Right lobe of liver (tissue), 4 donors: ENCODE results near the gene ACTR5.

ENCODE experiments used
- CTCF ChIP-seq, 4 donors: fragments of 200-600 bp in 3 of 4; fragments of 450-650 bp in 1 of 4; IDR thresholded peaks; one replicate each; pipeline versions ENCODE4 v1.5.1 to v1.8.0; 2016 to 2022; ENCODE audit warnings: antibody characterized with exemption in 4 of 4, mild to moderate bottlenecking in 2 of 4
- POLR2A ChIP-seq: fragments of 450-650 bp; IDR thresholded peaks from one replicate; pipeline ENCODE4 v1.6.1; 2017; ENCODE audit warnings: antibody characterized with exemption, mild to moderate bottlenecking
- donor health status: DM: no; HTN: no; CAD: no.
- donor health status: DM: no; HTN: no; CAD: no.
- donor health status: DM: no; HTN: yes; CAD: no.

DNA sequence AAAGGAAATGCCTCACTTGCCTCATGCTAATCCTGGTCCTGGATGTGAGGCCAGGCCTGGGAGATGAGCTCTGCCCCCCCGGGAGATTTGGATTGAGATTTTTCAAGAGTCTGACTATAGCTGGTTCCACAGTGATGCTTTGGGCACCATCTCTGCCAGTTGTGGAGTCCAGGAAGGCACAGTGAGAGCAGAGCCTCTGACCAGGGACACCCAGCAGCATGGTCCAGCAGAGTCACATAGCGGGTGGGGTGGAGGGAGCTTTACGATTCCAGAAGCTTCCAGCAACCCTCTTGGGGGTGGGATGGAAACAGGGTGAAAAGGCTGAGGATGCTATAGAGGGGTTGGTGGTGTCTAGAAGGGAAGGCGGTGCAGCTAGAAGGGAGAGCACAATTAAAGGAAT is 15.3 kb upstream of the ACTR5 start:
- no peak for TF ChIP-seq CTCF (IDR thresholded peaks at IDR 0.05)
- no peak for TF ChIP-seq POLR2A
